ENCODE measurements around the gene CMIP. TPM values are rescaled to one million over a fixed set of nuclear protein-coding genes. Genes with fewer than 3 reads are reported as not detected.

CMIP gene
- total RNA-seq, 4 donors from 2014 or later = 16.7 to 104 (median 43.6) TPM

DNA sequence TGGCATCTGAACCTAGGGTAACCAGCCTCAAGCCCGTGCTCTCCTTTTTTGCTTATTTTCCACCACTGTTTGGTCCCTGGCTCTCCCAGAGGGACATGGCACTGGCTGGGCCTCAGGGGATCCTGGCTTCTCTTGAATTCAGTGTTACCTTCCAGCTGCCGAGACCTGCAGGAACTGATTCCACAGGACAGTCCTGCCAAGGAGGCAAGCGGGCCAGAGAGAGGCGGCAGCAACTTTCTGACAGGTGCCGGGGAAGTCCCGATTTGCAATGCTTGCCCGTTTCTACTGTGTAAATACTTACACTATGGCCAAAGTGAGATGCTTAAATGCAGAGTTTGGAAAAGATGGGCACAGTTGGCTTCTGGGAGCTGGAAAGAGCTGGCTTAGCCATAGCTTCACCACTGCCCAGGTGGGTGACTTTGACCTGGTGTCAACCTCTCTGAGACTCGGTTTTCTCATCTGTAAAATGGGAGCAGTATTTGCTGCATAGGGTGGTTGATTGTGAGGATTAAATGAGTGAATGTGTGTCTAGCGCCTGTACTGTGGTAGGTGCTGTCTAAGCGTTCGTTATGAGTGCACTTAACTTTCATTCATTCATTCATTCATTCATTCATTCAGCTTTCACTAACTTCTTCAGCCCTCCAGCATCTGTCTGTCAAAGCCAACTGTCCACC, 124.9 kb downstream of the CMIP start:
- no peaks in the 10 kb centered on the region for H3K27me3 ChIP-seq
- TF ChIP-seq, protein P1, sequence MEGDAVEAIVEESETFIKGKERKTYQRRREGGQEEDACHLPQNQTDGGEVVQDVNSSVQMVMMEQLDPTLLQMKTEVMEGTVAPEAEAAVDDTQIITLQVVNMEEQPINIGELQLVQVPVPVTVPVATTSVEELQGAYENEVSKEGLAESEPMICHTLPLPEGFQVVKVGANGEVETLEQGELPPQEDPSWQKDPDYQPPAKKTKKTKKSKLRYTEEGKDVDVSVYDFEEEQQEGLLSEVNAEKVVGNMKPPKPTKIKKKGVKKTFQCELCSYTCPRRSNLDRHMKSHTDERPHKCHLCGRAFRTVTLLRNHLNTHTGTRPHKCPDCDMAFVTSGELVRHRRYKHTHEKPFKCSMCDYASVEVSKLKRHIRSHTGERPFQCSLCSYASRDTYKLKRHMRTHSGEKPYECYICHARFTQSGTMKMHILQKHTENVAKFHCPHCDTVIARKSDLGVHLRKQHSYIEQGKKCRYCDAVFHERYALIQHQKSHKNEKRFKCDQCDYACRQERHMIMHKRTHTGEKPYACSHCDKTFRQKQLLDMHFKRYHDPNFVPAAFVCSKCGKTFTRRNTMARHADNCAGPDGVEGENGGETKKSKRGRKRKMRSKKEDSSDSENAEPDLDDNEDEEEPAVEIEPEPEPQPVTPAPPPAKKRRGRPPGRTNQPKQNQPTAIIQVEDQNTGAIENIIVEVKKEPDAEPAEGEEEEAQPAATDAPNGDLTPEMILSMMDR (IDR thresholded peaks at IDR 0.05) = no peak
- no peak for TF ChIP-seq POLR2A (IDR thresholded peaks at IDR 0.05)
- DNase-seq = no peak
- no peak overlapping the region for H3K27ac ChIP-seq
- no peaks in the 10 kb centered on the region for H3K4me1 ChIP-seq
- H3K9me3 ChIP-seq = no peaks in the 10 kb centered on the region
- intact Hi-C loops (cut with DNase I; ENCODE audit: low total_unique reads) = no loop called here
- no peaks in the 10 kb centered on the region for H3K36me3 ChIP-seq
- H3K4me3 ChIP-seq = no peak overlapping the region

- H3K9me3 ChIP-seq = no peaks in the 10 kb centered on the region
- no peaks in the 10 kb centered on the region for H3K36me3 ChIP-seq
- H3K27ac ChIP-seq = no peak overlapping the region
- no peaks in the 10 kb centered on the region for H3K4me1 ChIP-seq
- no peak for TF ChIP-seq POLR2A (IDR thresholded peaks at IDR 0.05)
- TF ChIP-seq, protein P1 (IDR thresholded peaks at IDR 0.05) = no peak
- H3K4me3 ChIP-seq = no peak overlapping the region
- intact Hi-C loops (cut with DNase I; ENCODE audit: low total_unique reads) = no loop called here
- H3K27me3 ChIP-seq = no peaks in the 10 kb centered on the region
- no peak for DNase-seq
These were observed 125.7 kb downstream of the CMIP start for GRCh38 chr16:81570151-81570846.

DNA sequence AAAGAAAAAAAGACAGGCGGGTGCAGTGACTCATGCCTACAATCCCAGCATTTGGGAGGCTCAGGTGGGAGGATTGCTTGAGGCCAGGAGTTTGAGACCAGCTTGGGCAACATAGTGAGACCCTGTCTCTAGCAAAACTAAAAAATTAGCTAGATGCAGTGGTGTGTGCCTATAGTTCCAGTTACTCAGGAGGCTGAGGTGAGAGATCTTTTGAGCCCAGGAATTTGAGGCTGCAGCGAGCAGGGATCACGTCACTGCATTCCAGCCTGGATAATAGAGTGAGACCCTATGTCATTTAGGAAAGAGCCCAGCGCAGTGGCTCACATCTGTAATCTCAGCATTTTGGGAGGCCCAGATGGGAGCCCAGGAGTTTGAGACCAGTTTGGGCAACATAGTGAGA, 126.6 kb downstream of the CMIP start:
- intact Hi-C loops (cut with DNase I; ENCODE audit: low total_unique reads) = no loop called here
- TF ChIP-seq POLR2A (IDR thresholded peaks at IDR 0.05) = no peak
- TF ChIP-seq, protein P1 (IDR thresholded peaks at IDR 0.05) = no peak
- DNase-seq = no peak
- no peaks in the 10 kb centered on the region for H3K27me3 ChIP-seq
- no peak overlapping the region for H3K4me3 ChIP-seq
- no peaks in the 10 kb centered on the region for H3K36me3 ChIP-seq
- H3K27ac ChIP-seq = no peak overlapping the region
- no peaks in the 10 kb centered on the region for H3K9me3 ChIP-seq
- H3K4me1 ChIP-seq = no peaks in the 10 kb centered on the region

- no peaks in the 10 kb centered on the region for H3K4me1 ChIP-seq
- H3K27me3 ChIP-seq = no peaks in the 10 kb centered on the region
- no peaks in the 10 kb centered on the region for H3K9me3 ChIP-seq
- H3K36me3 ChIP-seq = no peaks in the 10 kb centered on the region
- intact Hi-C loops (cut with DNase I; ENCODE audit: low total_unique reads) = no loop called here
- no peak overlapping the region for H3K4me3 ChIP-seq
- DNase-seq = no peak
- no peak overlapping the region for H3K27ac ChIP-seq
- TF ChIP-seq, protein P1 (IDR thresholded peaks at IDR 0.05) = no peak
- TF ChIP-seq POLR2A (IDR thresholded peaks at IDR 0.05) = no peak
These were observed 127.2 kb downstream of the CMIP start for GRCh38 chr16:81571592-81572385.
